Stimulated activated naive CD8-positive, alpha-beta T cell treated with anti-CD3 and anti-CD28 coated beads, Interleukin-15, Interleukin-2, amounts not matched to agents 100 ng/mL and 50 ng/mL, for 24 hours (primary cell): ENCODE results near the gene DSTYK.
"Not testable (repeated sequence)": the region's sequence is repeated elsewhere in the genome, so short reads cannot be mapped to it uniquely, and the experiment has no call there.

ENCODE experiments used
- H3K27ac Mint-ChIP-seq: one replicate; pipeline ENCODE4 v1.8.0; 2021; ENCODE audit warnings: mild to moderate bottlenecking, mixed read lengths
- H3K27me3 Mint-ChIP-seq: one replicate; pipeline ENCODE4 v1.8.0; 2021; ENCODE audit warnings: mixed read lengths
- H3K36me3 Mint-ChIP-seq: one replicate; pipeline ENCODE4 v1.8.0; 2021; ENCODE audit warnings: low read depth, mixed read lengths
- H3K4me1 Mint-ChIP-seq: one replicate; pipeline ENCODE4 v1.8.0; 2021; ENCODE audit warnings: low read depth, mixed read lengths
- H3K4me3 Mint-ChIP-seq: one replicate; pipeline ENCODE4 v1.8.0; 2021; ENCODE audit warnings: mild to moderate bottlenecking, mixed read lengths
- H3K9me3 Mint-ChIP-seq: one replicate; pipeline ENCODE4 v1.8.0; 2021; ENCODE audit warnings: mixed read lengths

Gene DSTYK

DNA sequence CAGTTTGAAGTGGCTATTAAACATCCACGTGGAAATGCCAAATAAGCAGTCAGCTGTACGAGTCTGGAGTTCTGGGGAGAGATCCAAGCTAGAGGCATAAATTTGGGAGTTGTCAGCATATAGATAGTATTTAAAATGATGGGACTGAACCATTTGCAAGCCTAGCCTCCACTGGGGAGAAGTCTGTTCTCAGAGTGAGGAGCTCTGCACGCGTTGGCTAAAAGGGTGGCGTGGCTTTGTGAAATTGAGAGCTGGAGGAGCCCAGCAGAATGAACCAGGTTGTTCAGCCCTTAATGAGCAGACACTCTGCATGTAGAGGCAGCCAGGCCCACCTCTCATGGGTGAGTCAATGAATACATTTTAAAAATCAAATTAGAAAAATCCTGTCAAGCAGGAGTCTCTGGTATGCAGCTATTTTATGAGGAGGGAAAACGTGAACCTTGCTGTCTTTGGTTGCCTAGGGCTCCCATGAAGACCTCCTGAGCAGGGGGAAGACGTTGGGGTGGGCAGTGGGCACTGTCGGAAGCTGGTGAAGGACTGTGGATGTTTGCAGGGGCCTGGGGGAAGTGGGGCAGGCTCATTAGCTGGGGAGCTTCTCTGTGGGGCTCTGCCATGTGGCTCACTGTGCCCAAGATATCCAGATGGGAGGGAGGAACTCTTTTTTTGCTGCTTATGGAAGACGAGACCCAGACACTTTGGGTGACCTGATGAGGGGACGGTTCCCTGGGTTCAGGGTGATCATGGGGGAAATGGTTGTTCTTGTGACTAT lies 35.0 kb upstream of the DSTYK start:
- H3K27ac Mint-ChIP-seq = no peak overlapping the region
- H3K4me1 Mint-ChIP-seq = no peaks in the 10 kb centered on the region
- H3K9me3 Mint-ChIP-seq = no peaks in the 10 kb centered on the region
- no peaks in the 10 kb centered on the region for H3K27me3 Mint-ChIP-seq
- H3K36me3 Mint-ChIP-seq = peaks cover 9% of the 10 kb centered on the region
- no peak overlapping the region for H3K4me3 Mint-ChIP-seq

DNA sequence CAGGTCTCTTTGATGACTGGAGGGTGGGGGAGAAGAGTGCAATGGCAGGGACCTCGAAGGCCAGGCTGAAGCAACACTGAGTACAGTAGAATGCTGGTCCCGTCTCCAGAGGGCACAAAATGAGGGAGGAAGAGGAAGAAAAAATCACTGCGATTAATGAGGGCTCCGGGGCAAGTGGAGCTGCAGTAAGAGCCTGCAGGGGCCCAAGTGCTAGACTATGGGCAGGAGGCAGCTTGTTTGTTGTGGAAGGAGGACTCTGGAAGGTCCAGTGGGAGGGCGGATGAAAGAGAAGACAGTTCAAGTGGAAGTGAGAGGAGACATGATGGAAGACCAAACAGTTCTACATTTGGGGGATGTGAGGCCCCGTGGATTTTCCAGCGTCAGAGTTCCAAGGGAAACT lies 33.6 kb upstream of the DSTYK start:
- H3K36me3 Mint-ChIP-seq = peaks cover 16% of the 10 kb centered on the region
- no peak overlapping the region for H3K27ac Mint-ChIP-seq
- H3K27me3 Mint-ChIP-seq = no peaks in the 10 kb centered on the region
- H3K4me1 Mint-ChIP-seq = peaks cover 3% of the 10 kb centered on the region
- H3K9me3 Mint-ChIP-seq = no peaks in the 10 kb centered on the region
- H3K4me3 Mint-ChIP-seq = no peak overlapping the region

DNA sequence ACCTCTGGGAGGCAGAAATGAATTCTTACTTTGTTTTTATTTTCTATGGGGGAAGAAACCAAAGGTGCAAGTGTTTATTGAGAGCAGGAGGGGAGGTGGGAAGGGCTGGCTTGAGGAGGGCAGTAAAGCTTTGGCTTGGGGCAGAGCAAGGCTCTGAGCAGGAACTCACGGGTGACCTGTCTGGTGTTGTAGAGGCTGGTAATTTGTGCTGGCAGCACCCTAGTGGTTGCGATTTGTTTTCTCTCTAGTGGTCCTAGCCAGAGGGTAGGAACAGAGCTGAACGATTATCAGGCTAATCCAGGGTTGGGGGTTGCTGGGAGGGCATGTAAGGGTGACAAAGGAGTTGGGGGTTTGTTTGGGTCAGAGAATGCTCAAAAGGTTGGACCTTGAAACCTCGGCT lies 32.9 kb upstream of the DSTYK start:
- Mint-ChIP-seq H3K27me3 (no peaks in the 10 kb centered on the region), H3K27ac (no peak overlapping the region), H3K4me3 (no peak overlapping the region), H3K36me3 (peaks cover 20% of the 10 kb centered on the region), H3K4me1 (peaks cover 10% of the 10 kb centered on the region), H3K9me3 (no peaks in the 10 kb centered on the region)

DNA sequence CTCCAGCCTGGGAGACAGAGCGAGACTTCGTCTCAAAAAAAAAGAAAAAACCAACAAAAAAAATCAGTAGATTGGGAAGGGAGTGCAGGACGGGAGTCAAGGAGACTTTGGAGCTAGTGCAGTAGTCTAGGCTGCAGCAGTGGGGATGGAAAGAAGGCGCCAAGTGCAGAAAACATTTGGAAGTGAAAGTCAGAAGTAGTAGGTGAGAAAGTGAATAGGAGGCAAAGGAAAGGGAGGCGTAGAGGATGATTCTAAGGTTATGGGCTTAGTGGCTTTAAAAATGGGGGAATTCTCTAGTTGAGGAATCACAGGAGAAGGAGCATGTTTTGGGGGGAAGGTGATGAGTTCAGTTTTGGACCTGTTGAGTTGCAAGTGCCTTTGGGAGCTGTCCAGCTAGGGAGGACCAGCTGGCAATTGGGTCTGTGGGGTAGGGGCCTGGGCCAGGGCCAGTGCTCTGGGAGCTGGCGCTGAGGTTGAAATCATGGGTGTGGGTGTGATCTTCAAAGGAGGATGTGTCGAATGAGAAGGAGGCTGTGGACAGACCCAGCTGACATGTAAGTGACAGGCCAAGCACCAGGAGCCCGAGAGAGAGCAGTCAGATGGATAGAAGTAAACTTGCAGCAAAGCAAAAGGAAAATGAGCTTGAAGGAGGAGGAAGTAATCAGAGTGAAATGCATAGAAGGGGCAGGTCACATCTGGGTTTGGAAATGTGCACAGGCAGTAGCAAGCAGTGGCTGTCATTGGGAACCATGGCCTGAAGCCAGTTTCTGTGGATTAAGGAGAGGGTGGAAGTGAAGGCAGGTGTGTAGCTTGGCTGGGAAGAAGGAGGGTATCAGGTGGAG lies 32.1 kb upstream of the DSTYK start:
- Mint-ChIP-seq H3K9me3 (no peaks in the 10 kb centered on the region), H3K4me3 (no peak overlapping the region), H3K27ac (no peak overlapping the region), H3K27me3 (no peaks in the 10 kb centered on the region), H3K4me1 (peaks cover 18% of the 10 kb centered on the region), H3K36me3 (peaks cover 20% of the 10 kb centered on the region)

DNA sequence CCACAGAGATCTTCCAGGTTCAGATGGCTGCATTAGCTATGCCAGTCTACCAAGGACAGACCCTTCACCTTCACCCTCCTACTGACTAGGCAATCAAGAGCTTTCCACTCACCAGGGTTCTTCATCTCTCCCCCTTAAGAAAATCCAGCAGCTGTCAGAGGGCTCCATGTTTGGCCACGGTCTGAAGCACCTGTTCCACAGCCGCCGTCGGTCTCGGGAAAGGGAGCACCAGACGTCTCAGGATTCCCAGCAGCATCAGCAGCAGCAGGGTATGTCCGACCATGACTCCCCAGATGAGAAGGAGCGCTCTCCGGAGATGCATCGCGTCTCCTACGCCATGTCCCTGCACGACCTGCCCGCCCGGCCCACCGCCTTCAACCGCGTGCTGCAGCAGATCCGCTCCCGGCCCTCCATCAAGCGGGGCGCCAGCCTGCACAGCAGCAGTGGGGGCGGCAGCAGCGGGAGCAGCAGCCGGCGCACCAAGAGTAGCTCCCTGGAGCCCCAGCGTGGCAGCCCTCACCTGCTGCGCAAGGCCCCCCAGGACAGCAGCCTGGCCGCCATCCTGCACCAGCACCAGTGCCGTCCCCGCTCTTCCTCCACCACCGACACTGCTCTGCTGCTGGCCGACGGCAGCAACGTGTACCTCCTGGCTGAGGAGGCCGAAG lies 30.0 kb upstream of the DSTYK start:
- no peaks in the 10 kb centered on the region for H3K27me3 Mint-ChIP-seq
- no peak overlapping the region for H3K4me3 Mint-ChIP-seq
- H3K4me1 Mint-ChIP-seq = peaks cover 39% of the 10 kb centered on the region
- no peak overlapping the region for H3K27ac Mint-ChIP-seq
- H3K36me3 Mint-ChIP-seq = peaks cover 23% of the 10 kb centered on the region
- H3K9me3 Mint-ChIP-seq = no peaks in the 10 kb centered on the region

- no peaks in the 10 kb centered on the region for H3K27me3 Mint-ChIP-seq
- H3K4me1 Mint-ChIP-seq = peaks cover 45% of the 10 kb centered on the region
- H3K4me3 Mint-ChIP-seq = no peak overlapping the region
- peaks cover 29% of the 10 kb centered on the region for H3K36me3 Mint-ChIP-seq
- no peak overlapping the region for H3K27ac Mint-ChIP-seq
- no peaks in the 10 kb centered on the region for H3K9me3 Mint-ChIP-seq
Measured at GRCh38 chr1:205240569-205240968, 29.1 kb upstream of the DSTYK start.

- Mint-ChIP-seq H3K9me3 (no peaks in the 10 kb centered on the region), H3K4me1 (peaks cover 50% of the 10 kb centered on the region), H3K27me3 (no peaks in the 10 kb centered on the region), H3K4me3 (no peak overlapping the region), H3K27ac (no peak overlapping the region), H3K36me3 (peaks cover 29% of the 10 kb centered on the region)
Measured at GRCh38 chr1:205240118-205240517, 28.6 kb upstream of the DSTYK start.

DNA sequence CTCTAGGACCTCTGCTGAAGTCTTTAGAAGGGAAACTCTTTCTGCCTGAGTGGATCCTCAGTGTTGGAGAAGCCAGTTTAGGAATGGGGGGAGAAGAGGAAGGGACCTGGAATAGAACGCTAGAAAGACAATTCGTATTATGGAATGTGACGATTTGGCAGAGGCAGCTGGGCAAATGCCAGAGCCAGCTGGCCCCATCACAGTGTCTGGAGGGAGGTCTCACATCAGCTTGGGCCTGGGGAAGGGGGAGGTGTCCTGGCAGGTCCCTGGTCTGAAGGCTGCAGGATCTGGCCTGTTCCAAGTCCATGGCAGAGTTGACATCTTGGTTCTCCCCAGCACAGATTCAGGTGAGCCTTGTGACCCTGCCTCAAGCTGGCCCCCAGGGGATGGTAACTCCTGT lies 27.6 kb upstream of the DSTYK start:
- H3K27ac Mint-ChIP-seq = peak overlapping the region; percentile 98
- no peaks in the 10 kb centered on the region for H3K9me3 Mint-ChIP-seq
- peaks cover 29% of the 10 kb centered on the region for H3K36me3 Mint-ChIP-seq
- H3K4me1 Mint-ChIP-seq = peaks cover 59% of the 10 kb centered on the region
- H3K27me3 Mint-ChIP-seq = no peaks in the 10 kb centered on the region
- H3K4me3 Mint-ChIP-seq = no peak overlapping the region

GRCh38 chr1:205237526-205238484 lies 26.3 kb upstream of the DSTYK start:
- peak overlapping the region; percentile 67 for H3K4me3 Mint-ChIP-seq
- H3K27ac Mint-ChIP-seq = peak overlapping the region; percentile 98
- no peaks in the 10 kb centered on the region for H3K9me3 Mint-ChIP-seq

DNA sequence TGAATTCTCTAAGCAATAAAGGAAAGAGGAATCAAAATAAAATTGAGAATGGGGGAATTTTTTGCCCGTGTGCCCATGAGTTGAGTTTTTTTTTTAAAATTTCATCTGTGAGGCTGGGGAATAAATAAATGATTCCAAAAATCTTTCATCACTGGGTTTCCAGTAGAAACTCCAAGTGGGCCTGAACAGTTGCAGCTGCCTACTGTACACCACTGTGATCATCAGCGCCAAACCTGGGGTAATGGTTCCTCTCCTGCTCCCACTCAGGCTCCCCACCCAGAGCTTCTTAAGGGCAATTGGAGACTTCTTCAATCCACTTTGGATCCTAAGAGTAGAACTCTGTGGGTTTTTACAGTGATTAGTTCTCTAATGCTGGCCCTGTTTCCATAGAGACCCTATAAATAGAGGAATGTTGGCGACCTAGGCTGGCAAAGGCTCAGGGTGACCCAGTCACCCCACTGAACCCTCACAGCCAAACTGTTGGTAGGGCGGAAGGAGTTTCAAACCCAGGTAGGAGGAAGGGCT lies 25.5 kb upstream of the DSTYK start:
- Mint-ChIP-seq H3K36me3 (peaks cover 26% of the 10 kb centered on the region), H3K4me3 (peak overlapping the region; percentile 6)

More at GRCh38 chr1:205237526-205238484, 26.3 kb upstream of the DSTYK start:
- Mint-ChIP-seq H3K36me3 (peaks cover 34% of the 10 kb centered on the region), H3K4me1 (peaks cover 72% of the 10 kb centered on the region), H3K27me3 (no peaks in the 10 kb centered on the region)

GRCh38 chr1:205236526-205236925 lies 25.0 kb upstream of the DSTYK start:
- Mint-ChIP-seq H3K4me3 (no peak overlapping the region), H3K27me3 (no peaks in the 10 kb centered on the region), H3K4me1 (peaks cover 85% of the 10 kb centered on the region), H3K27ac (peak overlapping the region; percentile 54), H3K36me3 (peaks cover 25% of the 10 kb centered on the region), H3K9me3 (no peaks in the 10 kb centered on the region)

More for the DNA sequence above, 25.5 kb upstream of the DSTYK start:
- Mint-ChIP-seq H3K27ac (peak overlapping the region; percentile 98), H3K9me3 (no peaks in the 10 kb centered on the region), H3K27me3 (no peaks in the 10 kb centered on the region), H3K4me1 (peaks cover 80% of the 10 kb centered on the region)

GRCh38 chr1:205235951-205236350 lies 24.4 kb upstream of the DSTYK start:
- Mint-ChIP-seq H3K4me1 (peaks cover 89% of the 10 kb centered on the region), H3K4me3 (no peak overlapping the region), H3K9me3 (no peaks in the 10 kb centered on the region), H3K27ac (peak overlapping the region; percentile 54), H3K27me3 (no peaks in the 10 kb centered on the region), H3K36me3 (peaks cover 20% of the 10 kb centered on the region)

DNA sequence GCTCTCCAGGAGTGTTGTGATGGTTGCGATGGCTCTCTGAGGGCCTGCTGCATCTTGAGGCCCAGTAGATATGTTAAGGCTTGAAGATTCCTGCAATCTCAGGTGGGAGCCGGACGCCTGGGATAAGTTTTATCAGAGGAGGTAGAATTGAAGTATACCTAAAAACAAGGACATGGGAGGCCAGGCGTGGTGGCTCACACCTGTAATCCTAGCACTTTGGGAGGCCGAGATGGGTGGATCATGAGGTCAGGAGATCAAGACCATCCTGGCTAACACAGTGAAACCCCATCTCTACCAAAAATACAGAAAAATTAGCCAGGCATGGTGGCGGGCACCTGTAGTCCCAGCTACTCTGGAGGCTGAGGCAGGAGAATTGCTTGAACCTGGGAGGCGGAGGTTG lies 22.5 kb upstream of the DSTYK start:
- H3K9me3 Mint-ChIP-seq, H3K27me3 Mint-ChIP-seq, H3K27ac Mint-ChIP-seq, H3K4me3 Mint-ChIP-seq: not testable (repeated sequence)
- H3K36me3 Mint-ChIP-seq = peaks cover 14% of the 10 kb centered on the region
- H3K4me1 Mint-ChIP-seq = peaks cover 92% of the 10 kb centered on the region

GRCh38 chr1:205232945-205233397 lies 21.5 kb upstream of the DSTYK start:
- H3K27ac Mint-ChIP-seq = peak overlapping the region; percentile 80
- H3K9me3 Mint-ChIP-seq = no peaks in the 10 kb centered on the region
- H3K36me3 Mint-ChIP-seq = peaks cover 14% of the 10 kb centered on the region
- H3K27me3 Mint-ChIP-seq = no peaks in the 10 kb centered on the region
- H3K4me3 Mint-ChIP-seq = peak overlapping the region; percentile 93
- peaks cover 84% of the 10 kb centered on the region for H3K4me1 Mint-ChIP-seq
